ENCODE data around the gene MIER2.

GRCh38 chr19:307793-308420 is 36.7 kb downstream of the MIER2 start:
- TF ChIP-seq CTCF (IDR thresholded peaks at IDR 0.05) = no peak
- no peak for TF ChIP-seq POLR2A (IDR thresholded peaks at IDR 0.05)

Data from body of pancreas (tissue), 4 donors.